Stimulated activated CD8-positive, alpha-beta memory T cell treated with anti-CD3 and anti-CD28 coated beads, Interleukin-2, amount 100 ng/mL, for 48 hours (primary cell): ENCODE measurements around the gene PROM2.

Source experiments
- DNase-seq, 2 donors: peaks; one replicate each; pipeline ENCODE4 v3.0.0-alpha.2; 2020; ENCODE audit warnings: low read depth in 2 of 2

Gene PROM2

DNA sequence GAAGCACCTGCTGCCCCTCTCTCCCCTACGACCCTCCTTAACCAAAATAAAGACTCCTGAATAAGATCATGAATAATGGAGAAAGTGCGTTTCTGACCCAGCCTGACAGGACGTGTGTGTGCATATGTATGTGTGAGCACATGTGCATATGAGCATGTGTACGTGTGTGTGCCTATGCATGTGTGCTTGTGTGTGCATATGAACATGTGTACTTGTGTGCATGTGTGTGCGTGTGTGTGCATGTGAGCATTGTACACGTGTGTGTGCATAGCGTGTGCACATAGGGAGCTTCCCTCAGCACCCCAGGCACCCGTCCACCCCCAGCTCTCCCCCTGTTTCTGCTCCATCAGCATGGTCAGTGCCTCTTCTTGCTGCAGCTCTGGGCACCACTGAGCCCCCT lies 33.6 kb downstream of the PROM2 start:
- no peak for DNase-seq

DNA sequence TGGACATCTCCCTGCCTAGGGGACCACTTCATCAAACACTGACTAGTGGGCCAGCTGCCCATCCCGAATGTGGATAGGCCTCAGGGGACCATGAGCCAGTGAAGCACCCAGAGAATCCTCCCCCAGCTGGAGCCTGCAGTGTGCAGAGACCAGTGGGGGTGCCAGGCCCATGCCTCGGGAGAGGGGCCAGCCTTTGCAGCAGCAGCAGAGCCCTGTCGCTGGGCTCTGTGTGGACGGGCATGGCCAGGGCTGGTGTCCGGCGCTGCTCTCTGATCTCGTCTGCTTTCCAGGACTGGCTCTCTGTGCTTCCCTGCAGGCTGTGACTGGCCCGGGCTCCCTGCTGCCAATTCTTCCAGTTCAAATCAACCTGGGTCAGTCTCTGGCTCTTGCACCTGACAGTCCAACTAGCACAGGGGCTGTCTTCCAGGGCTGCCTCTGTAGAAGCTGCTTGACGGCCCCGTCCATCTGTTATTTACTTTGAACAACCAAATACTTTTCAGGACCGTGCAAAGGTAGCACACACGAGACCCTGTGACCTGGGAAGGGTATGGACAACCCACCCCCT lies 34.3 kb downstream of the PROM2 start:
- DNase-seq, result no peak

DNA sequence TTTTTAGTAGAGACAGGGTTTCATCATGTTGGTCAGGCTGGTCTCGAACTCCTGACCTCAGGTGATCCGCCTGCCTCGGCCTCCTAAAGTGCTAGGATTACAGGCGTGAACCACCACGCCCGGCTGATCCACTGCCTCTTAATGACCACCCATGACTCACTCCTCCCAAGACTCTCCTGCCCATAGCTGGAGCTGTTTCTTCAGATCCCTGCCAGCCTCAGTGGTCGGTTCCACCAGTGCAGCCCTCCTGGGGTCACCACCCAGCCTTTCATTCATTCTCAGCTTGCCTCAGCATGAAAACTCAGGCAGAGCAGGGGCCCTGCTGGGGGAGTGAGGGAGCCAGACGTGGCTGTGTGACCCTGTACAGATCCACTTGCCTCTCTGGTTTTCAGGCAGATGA lies 35.4 kb downstream of the PROM2 start:
- no peak for DNase-seq

DNA sequence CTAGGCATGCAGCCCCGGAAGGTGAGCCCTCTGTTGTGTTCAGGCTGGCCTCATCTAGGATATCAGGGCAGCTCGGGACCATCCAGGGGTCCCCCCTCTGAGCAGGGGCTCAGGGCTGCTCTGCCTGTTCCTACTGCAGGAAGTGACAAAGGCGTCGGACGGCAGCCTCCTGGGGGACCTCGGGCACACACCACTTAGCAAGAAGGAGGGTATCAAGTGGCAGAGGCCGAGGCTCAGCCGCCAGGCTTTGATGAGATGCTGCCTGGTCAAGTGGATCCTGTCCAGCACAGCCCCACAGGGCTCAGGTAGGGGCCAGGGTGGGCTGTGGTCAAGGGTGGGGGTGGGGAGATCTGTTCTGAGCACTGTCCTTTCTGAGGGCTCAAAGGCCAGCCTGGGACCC lies 36.0 kb downstream of the PROM2 start:
- no peak for DNase-seq

DNA sequence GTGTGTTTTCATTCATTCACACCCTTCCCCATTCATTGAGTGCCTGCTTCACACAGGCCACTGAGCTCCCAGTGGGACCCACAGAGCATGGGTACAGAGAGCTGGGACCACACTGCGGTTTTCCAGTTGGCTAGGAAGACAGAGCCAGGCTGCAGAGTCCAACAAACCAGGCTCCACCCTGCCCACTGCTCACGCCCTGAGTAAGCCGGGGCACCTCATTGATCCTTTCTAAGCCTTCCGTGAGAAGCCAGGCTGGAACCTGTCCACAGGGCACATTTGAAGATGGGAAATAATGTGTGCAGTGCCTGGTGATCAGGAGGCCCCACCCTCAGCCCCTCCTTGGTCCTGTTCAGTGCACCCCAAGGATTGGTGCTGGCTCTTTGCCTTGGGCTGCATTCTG lies 36.4 kb downstream of the PROM2 start:
- DNase-seq, result no peak

DNA sequence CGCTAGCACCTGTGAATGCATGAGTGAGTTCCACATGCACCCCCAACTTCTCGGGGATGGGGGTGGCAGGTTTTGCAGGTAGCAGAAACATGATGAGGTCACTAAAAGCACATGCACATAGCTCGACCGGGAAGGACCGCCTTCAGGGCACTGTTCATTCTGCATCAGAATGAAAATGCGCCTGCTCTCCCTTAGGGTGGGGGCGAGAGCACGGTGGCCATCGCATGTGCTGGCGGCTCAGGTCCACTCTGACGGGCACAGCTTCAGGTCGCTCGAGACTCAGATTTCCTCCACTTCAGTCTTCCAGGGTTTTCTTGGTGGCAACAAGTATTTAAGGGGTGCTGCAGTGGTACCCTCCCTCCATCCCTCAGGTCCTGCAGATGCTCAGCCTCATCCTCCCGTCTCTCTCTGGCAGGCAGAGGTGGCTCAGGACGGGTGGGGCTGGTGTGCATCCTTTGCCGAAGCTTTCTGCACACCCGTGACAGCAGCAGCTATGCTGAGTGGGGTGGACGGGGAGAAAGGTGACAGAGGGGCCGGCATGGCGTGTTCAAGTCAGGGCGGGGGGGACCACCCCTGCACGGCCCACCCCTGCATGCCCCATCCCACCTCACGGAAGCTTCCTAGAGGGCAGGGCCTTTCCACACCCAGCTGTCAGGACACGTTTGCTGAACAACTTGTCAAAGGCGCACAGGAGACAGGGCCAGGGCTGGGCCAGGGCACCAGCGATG lies 37.7 kb downstream of the PROM2 start:
- no peak for DNase-seq

DNA sequence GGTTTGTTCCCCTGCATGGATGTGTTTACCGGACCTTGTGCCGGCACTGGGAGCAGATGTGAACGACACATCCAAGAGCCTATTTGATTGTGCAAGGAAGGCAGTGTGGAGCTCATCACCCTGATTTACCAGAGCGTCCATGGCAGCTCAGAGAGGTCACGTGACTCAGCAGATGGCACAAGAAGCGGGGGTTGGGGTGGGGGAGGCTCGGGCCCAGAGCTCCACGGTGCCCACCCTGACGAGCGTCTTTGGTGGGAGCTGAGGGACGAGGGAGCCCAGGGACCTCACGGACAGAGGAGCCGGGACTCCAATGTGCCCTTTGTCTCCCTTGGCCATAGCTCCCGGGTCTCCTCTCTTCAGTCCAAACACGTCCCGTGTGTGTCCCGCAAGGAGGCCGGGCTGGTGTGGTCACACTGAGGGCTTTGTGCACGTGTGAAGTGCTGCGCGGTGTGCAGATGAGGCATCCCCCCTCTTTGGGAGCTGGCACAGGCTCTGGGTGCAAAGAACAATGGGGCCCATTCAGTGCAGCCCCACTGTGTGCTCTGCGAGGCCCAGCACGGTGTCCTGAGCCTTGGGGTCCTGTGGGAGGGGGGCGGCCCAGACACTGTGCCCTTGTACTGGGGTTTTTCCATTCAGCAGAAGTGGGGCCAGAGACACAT lies 38.4 kb downstream of the PROM2 start:
- DNase-seq, result no peak

DNA sequence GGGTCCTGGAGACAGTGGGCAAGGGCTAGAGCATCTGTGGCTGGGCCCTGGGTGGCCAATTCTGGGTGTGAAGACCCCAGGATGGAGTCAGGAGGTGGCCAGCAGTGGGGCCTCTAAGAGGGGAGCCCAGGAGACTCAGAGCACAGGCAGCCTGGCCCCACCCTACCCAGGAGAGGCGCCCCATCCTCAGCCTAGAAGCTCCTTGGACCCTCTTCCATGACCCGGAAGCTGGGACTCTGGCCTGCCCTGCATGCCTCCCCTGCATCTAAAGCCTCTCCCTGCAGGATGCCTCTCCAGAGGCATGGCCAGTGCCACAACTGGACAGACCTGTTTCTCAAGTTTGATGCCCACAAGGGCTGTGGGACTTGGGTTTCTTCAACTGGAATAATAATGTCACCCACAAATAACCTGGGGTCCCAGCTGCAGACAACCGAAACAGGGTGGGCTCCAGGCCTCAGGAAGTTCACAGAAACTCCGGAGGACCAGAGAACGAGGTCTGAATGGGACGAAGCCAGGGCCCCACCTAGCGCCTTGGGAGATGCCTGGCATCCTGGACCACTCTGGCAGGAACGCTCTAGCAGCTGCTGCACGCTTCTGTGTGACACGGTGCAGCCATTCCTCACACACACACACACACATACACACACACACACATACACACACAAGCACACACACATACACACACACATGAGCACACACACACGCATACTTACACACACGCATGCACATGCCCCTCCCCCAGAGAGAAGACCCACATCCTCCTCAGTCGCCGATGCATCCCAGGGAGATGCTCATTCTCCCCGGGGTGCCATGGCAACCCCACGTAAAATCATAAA lies 39.3 kb downstream of the PROM2 start:
- DNase-seq, result no peak

DNA sequence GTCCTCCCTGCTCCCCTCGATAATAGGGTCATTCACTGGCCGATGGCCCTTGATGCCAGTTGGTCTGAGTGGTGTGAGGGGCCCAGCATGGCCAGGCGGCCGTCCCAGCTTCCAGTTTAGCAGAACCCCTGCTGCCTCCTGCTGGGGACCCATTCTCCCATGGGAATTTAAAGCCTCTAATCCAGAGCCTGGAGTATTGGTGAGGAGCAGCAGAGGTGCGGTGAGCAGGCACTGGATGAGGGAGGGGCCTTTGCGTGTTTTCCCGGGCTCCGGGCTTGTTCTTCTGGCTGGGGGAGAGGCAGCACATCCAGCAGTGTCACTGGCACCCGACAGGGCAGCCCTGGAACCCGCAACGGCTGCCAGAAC lies 40.3 kb downstream of the PROM2 start:
- DNase-seq, result no peak

DNA sequence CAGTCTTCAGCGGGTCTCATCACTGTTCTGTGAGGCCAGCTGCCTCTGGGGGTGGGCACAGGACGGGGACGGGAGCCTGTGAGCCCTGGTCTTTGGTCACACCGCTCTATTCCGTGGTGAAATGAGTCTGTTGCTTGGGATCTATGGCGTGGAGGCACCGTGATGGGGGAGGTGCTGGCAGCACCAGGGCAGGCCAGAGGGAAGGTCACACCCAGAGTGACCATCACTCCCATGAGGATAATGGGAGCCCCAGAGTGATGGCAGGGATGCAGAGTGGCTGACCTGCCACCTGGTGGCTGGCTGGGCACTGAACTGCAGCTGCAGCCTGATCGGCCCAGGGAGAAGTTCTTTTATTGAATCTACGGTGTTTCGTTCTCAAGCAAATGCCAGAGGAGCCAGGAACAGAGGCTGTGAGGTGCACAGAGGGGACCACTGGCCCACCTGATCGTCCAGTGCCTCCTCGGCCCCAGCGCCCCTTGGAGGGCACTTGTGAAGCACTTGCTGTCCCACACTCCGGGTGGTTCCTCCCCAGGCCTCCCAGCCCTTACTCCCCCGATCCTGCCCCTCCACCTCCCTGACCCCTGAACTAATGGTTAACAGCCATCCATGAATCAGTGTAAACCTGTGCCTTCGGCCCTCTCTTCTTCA lies 40.8 kb downstream of the PROM2 start:
- DNase-seq, result no peak

DNA sequence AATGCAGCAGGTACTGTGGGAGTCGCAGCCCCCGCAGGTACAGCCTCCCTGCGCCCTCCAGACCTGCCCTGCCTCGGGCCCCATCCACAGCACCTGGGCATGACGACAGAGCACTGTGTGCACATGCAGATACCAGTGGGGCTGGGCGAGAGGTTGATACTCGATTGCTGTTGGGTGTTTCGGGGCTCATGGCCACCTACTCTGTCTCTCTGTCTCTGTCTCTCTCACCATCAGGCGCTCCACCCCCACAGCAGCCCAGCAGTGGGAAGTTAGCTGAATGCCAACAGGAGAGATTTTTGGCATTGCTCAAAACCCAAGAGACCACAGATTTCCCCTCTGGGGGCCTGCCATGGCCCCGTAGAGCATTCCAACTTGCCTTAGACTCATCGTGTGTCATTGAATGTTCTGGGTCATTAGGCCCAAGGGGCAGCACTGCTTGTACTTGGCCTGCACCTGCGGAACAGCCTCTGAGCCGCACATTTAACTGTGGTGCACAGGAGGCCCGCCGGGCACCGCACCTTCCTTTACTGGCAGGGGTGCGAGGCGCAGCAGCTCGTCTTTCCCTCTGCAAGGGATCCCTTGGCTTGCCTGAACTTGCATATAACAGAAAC lies 41.7 kb downstream of the PROM2 start:
- DNase-seq, result no peak

DNA sequence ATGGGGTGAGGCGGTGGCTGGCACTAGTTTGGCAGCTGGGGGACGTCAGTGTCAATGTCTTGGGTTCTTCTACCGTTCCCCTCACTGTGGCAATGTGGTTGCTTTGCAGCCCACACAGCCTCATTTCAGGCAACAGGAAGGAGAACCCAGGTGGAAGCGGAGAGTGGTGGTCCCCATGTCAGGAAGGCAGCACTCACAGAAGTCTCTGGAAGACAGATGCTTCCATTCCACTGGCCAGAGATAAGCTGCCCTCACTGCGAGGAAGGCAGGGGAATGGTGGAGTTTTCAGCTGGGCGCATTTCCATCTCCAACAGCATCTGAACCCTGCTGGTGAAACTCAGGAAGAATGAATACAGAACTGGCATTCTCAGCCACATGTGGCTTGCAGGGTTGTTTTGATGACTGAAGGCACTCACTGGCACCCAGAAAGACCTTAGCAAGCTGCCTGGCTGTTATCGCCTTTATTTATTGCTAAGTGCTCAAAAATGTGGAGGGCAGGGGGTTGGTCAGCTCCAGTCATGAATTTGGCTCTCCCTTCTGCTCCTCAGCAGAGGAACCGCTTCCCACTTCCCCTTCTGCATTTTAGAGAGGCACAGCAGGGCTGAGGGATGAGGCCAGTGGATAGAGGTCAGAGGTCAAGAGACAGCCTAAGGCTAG lies 42.3 kb downstream of the PROM2 start:
- no peak for DNase-seq

DNA sequence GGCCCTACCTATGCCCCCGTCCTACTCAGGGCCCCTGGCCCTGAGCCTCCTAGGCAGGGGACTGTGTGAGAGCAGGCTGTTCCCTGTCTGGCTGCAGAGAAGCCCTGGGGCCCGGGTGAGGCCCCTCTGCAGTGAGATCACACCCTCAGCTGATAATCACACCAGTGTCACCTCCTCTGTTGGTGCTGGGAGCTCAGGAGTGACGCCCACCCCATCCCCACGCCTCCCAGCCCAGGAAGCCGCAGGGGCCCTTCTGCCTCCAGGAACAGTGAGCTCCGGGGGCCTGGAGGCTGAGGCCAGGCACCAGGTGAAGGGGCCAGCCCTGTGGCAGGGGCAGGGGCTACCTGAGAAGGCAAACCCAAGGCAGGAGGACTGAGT lies 42.9 kb downstream of the PROM2 start:
- no peak for DNase-seq

DNA sequence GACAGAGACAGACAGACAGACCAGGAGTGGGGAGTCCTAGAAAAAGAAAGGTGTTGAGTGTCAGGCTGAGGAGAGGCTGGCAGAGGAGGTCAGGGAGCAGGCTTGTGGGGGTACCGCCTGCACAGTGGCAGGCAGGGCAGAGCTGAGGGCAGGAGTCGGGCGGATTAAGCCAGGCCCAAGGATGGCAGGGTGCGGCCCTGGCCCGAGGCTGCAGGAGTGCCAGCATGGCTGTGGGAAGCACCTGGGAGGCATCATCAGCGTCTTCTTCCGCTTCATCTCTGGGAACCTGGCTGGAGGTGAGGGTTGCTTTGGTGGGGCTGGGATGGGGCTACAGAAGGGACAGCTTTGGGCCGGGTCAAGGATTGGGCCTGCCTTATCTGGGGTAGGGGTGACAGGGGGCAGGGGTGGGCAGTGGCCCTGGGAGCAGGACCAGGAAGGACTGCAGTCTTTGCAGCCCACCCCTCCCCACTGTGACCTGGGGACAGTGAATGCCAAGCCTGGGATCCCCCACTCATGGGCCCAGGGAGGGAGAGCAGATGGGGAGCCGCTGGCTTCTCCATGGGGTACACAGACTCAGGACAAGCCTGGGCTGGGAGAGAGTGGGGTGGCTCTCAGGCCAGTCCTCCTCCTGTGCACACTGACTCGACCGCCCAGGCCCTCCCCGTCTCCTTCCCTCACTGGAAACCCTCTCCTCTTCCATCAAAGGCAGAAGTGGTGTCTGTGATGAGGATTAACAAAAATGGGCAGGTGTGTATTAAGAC lies 43.6 kb downstream of the PROM2 start:
- DNase-seq, result no peak

DNA sequence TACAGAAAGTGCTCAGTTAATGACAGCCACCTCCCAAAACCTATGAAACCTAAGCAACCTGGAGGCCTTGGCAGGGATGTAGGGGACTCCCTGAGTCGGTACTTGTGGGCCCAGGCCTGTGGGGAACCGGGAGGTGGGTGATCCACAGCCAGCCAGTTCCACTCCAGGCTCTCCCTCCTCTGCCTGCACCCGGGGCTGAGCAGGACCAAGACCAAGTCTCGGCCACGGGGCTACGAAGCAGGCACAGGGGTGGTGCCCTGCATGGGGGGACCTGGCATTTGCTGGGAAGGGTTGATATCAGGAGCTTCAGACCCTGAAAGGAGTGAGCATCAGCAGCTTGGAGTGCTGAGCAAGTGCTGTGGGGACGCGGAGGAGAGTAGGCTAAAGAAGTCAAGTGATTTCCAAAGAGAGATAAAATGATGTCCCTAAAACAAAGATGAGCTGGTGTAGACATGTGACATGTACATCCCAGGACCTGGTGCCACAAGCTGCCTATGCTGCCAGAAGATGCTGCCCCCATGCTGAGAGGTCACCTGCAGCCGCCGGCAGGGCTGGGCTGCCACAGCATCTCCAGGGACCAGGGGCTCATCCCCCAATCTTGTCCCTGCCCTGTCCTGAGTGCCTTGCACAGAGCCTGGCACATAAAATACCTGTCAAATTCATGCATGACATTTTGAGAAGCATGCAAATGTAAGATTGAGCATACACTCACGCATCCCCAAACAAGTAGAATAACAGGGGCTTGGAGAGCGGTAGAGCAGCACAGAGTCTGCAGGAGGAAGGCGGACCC lies 44.4 kb downstream of the PROM2 start:
- no peak for DNase-seq

DNA sequence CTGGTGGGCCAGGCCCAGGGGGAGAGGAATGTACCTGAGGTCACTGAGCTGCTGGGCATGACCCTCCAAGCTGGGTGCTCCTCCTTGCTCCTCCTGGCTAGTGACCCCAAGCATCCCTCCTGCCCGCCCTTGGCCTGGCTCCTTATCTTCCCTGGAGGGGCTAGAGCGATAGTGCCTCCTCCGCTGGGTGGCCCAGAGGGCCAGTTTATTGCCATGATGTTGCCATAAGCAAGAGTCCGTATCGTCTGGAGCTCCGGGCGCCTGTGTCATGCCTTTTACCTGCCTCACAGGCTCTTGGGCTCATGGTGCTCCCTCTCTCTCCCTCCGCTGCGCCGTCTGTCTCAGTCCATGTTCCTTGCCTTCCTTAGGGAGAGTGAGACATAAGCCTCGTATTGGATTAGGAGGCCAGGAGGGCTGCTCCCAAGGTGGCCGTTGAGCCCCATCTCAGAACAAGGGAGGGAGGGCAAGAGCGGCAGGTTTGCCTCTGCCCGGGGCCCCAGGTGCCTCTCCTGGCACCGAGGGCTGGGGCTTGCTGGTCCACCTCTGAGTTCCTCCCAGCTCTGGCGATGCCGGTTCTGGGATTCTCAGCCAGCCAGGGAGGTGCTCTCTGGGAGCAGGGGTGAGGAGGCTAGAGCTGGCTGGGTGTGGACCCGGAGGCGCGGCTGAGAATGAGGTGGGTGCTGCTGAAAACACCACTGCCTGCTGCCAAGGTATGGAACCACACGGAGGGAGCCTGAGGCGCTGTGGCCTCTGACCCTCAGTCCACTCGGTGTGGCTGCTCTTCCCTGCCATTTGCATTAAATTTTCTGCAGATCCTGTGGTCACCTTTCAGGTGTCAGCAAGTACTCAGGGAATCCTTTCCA lies 45.5 kb downstream of the PROM2 start:
- no peak for DNase-seq

DNA sequence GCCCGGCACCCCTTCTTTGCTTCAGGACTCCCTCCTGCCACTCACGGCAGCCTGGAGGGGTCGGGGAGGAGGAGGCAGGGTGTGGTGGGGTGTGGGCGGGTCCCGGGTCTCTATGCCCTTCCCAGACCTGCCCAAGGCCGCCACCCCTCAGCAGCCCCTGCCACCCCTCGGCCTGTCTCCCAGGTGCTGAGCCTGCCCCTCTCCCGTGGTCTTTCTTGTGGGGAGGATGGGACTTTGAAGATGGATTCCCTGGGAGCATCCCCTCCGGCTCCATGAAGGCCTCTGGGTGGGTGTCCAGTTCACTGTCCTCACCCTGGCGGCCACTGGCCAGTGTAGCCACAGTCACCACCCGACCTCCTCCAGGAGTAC lies 46.1 kb downstream of the PROM2 start:
- DNase-seq, result no peak

DNA sequence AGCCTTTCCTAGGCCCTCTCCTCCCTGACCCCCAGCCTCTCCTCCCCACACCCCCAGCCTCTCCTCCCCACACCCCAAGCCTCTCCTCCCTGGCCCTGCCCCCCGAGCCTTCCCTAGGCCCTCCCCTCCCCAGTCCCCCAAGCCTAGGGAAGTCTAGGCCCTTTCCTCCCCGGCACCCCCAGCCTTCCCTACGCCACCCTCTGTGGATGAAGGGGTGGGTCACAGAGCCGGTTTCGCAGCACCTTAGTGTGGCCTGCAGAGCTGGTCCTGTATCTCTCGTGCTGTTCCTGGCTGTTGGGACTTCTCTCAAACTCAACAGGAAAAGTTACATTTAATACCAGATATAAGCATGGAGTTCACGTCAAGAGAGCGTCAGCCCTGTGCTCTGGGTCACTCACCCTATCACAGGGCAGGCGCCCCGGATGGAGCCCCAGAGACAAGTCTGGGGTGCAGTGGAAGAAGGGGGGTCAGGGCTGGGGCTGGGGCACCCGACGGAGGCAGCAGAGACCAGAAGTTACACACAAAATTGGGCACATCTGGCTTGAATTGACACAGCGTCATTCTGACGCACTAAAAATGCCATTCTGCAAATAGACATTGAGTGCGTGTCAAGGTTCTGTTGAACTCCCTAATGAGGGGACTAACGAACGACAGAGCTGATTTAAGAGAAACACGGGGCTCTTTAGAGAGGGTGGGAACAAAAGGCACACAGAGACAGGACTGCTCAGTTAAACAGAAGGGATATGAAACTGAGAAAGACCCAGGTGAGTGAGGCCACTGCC lies 46.9 kb downstream of the PROM2 start:
- no peak for DNase-seq
